Kidney tubule cell (primary cell): ENCODE data around the gene RIMS1.
"Not testable (repeated sequence)": the region's sequence is repeated elsewhere in the genome, so short reads cannot be mapped to it uniquely, and the experiment has no call there.

Source experiments
- DNase-seq: peaks from one replicate; pipeline ENCODE4 v3.0.0-alpha.2; 2018; ENCODE audit warnings: low spot score

RIMS1 gene

GRCh38 chr6:71982389-71982788 lies 96.0 kb downstream of the RIMS1 start:
- peak; percentile 52 for DNase-seq

GRCh38 chr6:71983131-71983530 lies 96.8 kb downstream of the RIMS1 start:
- no peak for DNase-seq

- no peak for DNase-seq
These were observed 108.4 kb downstream of the RIMS1 start for GRCh38 chr6:71994705-71995271.

- DNase-seq: no peak
These were observed 111.0 kb downstream of the RIMS1 start for GRCh38 chr6:71997341-71997740.

GRCh38 chr6:72002415-72002814 lies 116.1 kb downstream of the RIMS1 start:
- DNase-seq: no peak

- DNase-seq: not testable (repeated sequence)
These were observed 120.2 kb downstream of the RIMS1 start for GRCh38 chr6:72006591-72006990.

- no peak for DNase-seq
These were observed 136.5 kb downstream of the RIMS1 start for GRCh38 chr6:72022830-72023229.

- DNase-seq: no peak
These were observed 145.1 kb downstream of the RIMS1 start for GRCh38 chr6:72031471-72031870.

- DNase-seq: peak; percentile 85
These were observed 145.7 kb downstream of the RIMS1 start for GRCh38 chr6:72032086-72032485.

- DNase-seq: peak; percentile 69
These were observed 149.1 kb downstream of the RIMS1 start for GRCh38 chr6:72035486-72035885.

GRCh38 chr6:72035966-72036365 lies 149.6 kb downstream of the RIMS1 start:
- peak; percentile 35 for DNase-seq

- DNase-seq: no peak
These were observed 150.7 kb downstream of the RIMS1 start for GRCh38 chr6:72037006-72037405.

- no peak for DNase-seq
These were observed 153.8 kb downstream of the RIMS1 start for GRCh38 chr6:72040111-72040510.

- no peak for DNase-seq
These were observed 155.7 kb downstream of the RIMS1 start for GRCh38 chr6:72042088-72042487.

- no peak for DNase-seq
These were observed 161.7 kb downstream of the RIMS1 start for GRCh38 chr6:72048080-72048479.

GRCh38 chr6:72049376-72049775 lies 163.0 kb downstream of the RIMS1 start:
- no peak for DNase-seq

- no peak for DNase-seq
These were observed 174.9 kb downstream of the RIMS1 start for GRCh38 chr6:72061286-72061685.

- DNase-seq: no peak
These were observed 178.1 kb downstream of the RIMS1 start for GRCh38 chr6:72064399-72064975.

- no peak for DNase-seq
These were observed 191.7 kb downstream of the RIMS1 start for GRCh38 chr6:72078096-72078495.

GRCh38 chr6:72080260-72080941 lies 194.1 kb downstream of the RIMS1 start:
- DNase-seq: no peak

GRCh38 chr6:72081871-72082270 lies 195.5 kb downstream of the RIMS1 start:
- no peak for DNase-seq

- no peak for DNase-seq
These were observed 197.6 kb downstream of the RIMS1 start for GRCh38 chr6:72083976-72084375.

GRCh38 chr6:72084992-72085569 lies 198.7 kb downstream of the RIMS1 start:
- peak; percentile 30 for DNase-seq
